HEK293 (cell line): ENCODE data around the gene ACHE.

Experiments used
- CTCF ChIA-PET: fragments of 350-600 bp; formaldehyde crosslinking; extraction: SDS; loops from one replicate; lab custom pipeline; 2021; ENCODE audit warnings: antibody characterized with exemption; lab: Yijun Ruan, JAX
- POLR2A ChIA-PET: fragments of 300-600 bp; formaldehyde crosslinking; extraction: SDS; loops from one replicate; lab custom pipeline; 2020; ENCODE audit warnings: antibody characterized with exemption, inconsistent platforms; lab: Yijun Ruan, JAX
- H3K27ac ChIP-seq: fragments of 200-500 bp; sonication (Bioruptor generic); 2 replicates; pipeline ENCODE4 v1.5.1; 2014; ENCODE audit warnings: low read depth, low read length, control low read depth, inconsistent platforms; ENCODE audit errors: extremely low read depth
- H3K36me3 ChIP-seq, 2 experiments: fragments of 200-500 bp in 1 of 2; sonication (Bioruptor generic) in 1 of 2; 1 replicate in 1 of 2; 2 replicates in 1 of 2; pipeline ENCODE4 v1.5.1; 2014 to 2017; ENCODE audit warnings: inconsistent platforms in 2 of 2, low read length in 2 of 2; ENCODE audit not compliant: control insufficient read depth in 2 of 2, insufficient read depth in 1 of 2
- H3K4me1 ChIP-seq: fragments of 200-500 bp; sonication (Bioruptor generic); 2 replicates; pipeline ENCODE4 v1.5.1; 2014; ENCODE audit warnings: mild to moderate bottlenecking, low read length, inconsistent platforms; ENCODE audit not compliant: control insufficient read depth, insufficient read depth
- H3K4me3 ChIP-seq: 2 replicates; pipeline ENCODE4 v1.5.1; 2011; ENCODE audit warnings: low read depth, mild to moderate bottlenecking, control low read depth, low read length, moderate library complexity
- H3K9me3 ChIP-seq: fragments of 200-500 bp; sonication (Bioruptor generic); 2 replicates; pipeline ENCODE4 v1.5.1; 2014; ENCODE audit warnings: low read depth, low read length, inconsistent platforms; ENCODE audit not compliant: control insufficient read depth, insufficient read depth
- AEBP2 ChIP-seq: fragments of 450-650 bp; formaldehyde crosslinking; IDR thresholded peaks from 2 replicates; pipeline ENCODE4 v1.5.1; 2016; ENCODE audit warnings: missing biosample characterization, missing genetic modification characterization, borderline replicate concordance
- BCL11A ChIP-seq: fragments of 450-650 bp; formaldehyde crosslinking; IDR thresholded peaks from 2 replicates; pipeline ENCODE4 v1.5.1; 2016; ENCODE audit warnings: low read depth, missing biosample characterization, missing genetic modification characterization
- HOXD13 ChIP-seq: sonication (generic); formaldehyde crosslinking; IDR thresholded peaks from 2 replicates; pipeline ENCODE4 v1.8.0; 2022; ENCODE audit warnings: missing genetic modification reagents, borderline replicate concordance
- PRDM10 ChIP-seq: fragments of 450-650 bp; formaldehyde crosslinking; IDR thresholded peaks from 2 replicates; pipeline ENCODE4 v1.5.1; 2016; ENCODE audit warnings: missing biosample characterization, missing genetic modification characterization
- REPIN1 ChIP-seq: fragments of 450-650 bp; formaldehyde crosslinking; IDR thresholded peaks from 2 replicates; pipeline ENCODE4 v1.5.1; 2017; ENCODE audit warnings: missing biosample characterization, missing genetic modification characterization, low read depth
- SCRT1 ChIP-seq: fragments of 450-650 bp; formaldehyde crosslinking; IDR thresholded peaks from 2 replicates; pipeline ENCODE4 v1.5.1; 2016; ENCODE audit warnings: missing biosample characterization, missing genetic modification characterization, borderline replicate concordance
- SCRT2 ChIP-seq: fragments of 450-650 bp; formaldehyde crosslinking; IDR thresholded peaks from 2 replicates; pipeline ENCODE4 v1.5.1; 2016; ENCODE audit warnings: missing biosample characterization, missing genetic modification characterization
- SP7 ChIP-seq: fragments of 450-650 bp; formaldehyde crosslinking; IDR thresholded peaks from 2 replicates; pipeline ENCODE4 v1.5.1; 2016; ENCODE audit warnings: missing biosample characterization, missing genetic modification characterization
- ZBTB8A ChIP-seq: fragments of 450-650 bp; formaldehyde crosslinking; IDR thresholded peaks from 2 replicates; pipeline ENCODE4 v1.5.1; 2016; ENCODE audit warnings: missing biosample characterization, missing genetic modification characterization
- ZEB2 ChIP-seq: fragments of 450-650 bp; formaldehyde crosslinking; IDR thresholded peaks from 2 replicates; pipeline ENCODE4 v1.5.1; 2016; ENCODE audit warnings: missing biosample characterization, missing genetic modification characterization
- ZFP3 ChIP-seq: fragments of 450-650 bp; formaldehyde crosslinking; IDR thresholded peaks from 2 replicates; pipeline ENCODE4 v1.5.1; 2016; ENCODE audit warnings: low read depth, missing biosample characterization, missing genetic modification characterization
- ZIC2 ChIP-seq: fragments of 450-650 bp; formaldehyde crosslinking; IDR thresholded peaks from 2 replicates; pipeline ENCODE4 v1.5.1; 2016; ENCODE audit warnings: missing biosample characterization, missing genetic modification characterization
- ZNF114 ChIP-seq: fragments of 450-650 bp; formaldehyde crosslinking; IDR thresholded peaks from 2 replicates; pipeline ENCODE4 v1.5.0; 2017; ENCODE audit warnings: missing biosample characterization, missing genetic modification characterization
- ZNF121 ChIP-seq: fragments of 450-650 bp; formaldehyde crosslinking; IDR thresholded peaks from 2 replicates; pipeline ENCODE4 v1.5.1; 2016; ENCODE audit warnings: missing biosample characterization, missing genetic modification characterization
- ZNF155 ChIP-seq: fragments of 450-650 bp; formaldehyde crosslinking; IDR thresholded peaks from 2 replicates; pipeline ENCODE4 v1.5.1; 2016; ENCODE audit warnings: missing biosample characterization, missing genetic modification characterization
- ZNF202 ChIP-seq: fragments of 450-650 bp; formaldehyde crosslinking; IDR thresholded peaks from 2 replicates; pipeline ENCODE4 v1.5.1; 2016; ENCODE audit warnings: missing biosample characterization, missing genetic modification characterization, borderline replicate concordance
- ZNF223 ChIP-seq: fragments of 450-650 bp; formaldehyde crosslinking; IDR thresholded peaks from 2 replicates; pipeline ENCODE4 v1.5.1; 2016; ENCODE audit warnings: missing biosample characterization, missing genetic modification characterization
- ZNF416 ChIP-seq: fragments of 450-650 bp; formaldehyde crosslinking; IDR thresholded peaks from 2 replicates; pipeline ENCODE4 v1.5.1; 2016; ENCODE audit warnings: missing biosample characterization, missing genetic modification characterization
- ZNF423 ChIP-seq: fragments of 450-650 bp; formaldehyde crosslinking; IDR thresholded peaks from 2 replicates; pipeline ENCODE4 v1.5.1; 2016; ENCODE audit warnings: missing biosample characterization, missing genetic modification characterization
- ZNF501 ChIP-seq: fragments of 450-650 bp; formaldehyde crosslinking; IDR thresholded peaks from 2 replicates; pipeline ENCODE4 v1.5.1; 2016; ENCODE audit warnings: missing biosample characterization, missing genetic modification characterization
- ZNF670 ChIP-seq: fragments of 450-650 bp; formaldehyde crosslinking; IDR thresholded peaks from 2 replicates; pipeline ENCODE4 v1.5.1; 2016; ENCODE audit warnings: missing biosample characterization, missing genetic modification characterization, low read depth
- ZNF830 ChIP-seq: fragments of 450-650 bp; IDR thresholded peaks from 2 replicates; pipeline ENCODE4 v1.5.0; 2018; ENCODE audit warnings: missing biosample characterization, missing genetic modification characterization, low read depth, mild to moderate bottlenecking, moderate library complexity
- TF ChIP-seq, protein P1 (sequence below): fragments of 450-650 bp; formaldehyde crosslinking; IDR thresholded peaks from 2 replicates; pipeline ENCODE4 v1.5.1; 2017; ENCODE audit warnings: missing biosample characterization, missing genetic modification characterization

Gene ACHE

DNA sequence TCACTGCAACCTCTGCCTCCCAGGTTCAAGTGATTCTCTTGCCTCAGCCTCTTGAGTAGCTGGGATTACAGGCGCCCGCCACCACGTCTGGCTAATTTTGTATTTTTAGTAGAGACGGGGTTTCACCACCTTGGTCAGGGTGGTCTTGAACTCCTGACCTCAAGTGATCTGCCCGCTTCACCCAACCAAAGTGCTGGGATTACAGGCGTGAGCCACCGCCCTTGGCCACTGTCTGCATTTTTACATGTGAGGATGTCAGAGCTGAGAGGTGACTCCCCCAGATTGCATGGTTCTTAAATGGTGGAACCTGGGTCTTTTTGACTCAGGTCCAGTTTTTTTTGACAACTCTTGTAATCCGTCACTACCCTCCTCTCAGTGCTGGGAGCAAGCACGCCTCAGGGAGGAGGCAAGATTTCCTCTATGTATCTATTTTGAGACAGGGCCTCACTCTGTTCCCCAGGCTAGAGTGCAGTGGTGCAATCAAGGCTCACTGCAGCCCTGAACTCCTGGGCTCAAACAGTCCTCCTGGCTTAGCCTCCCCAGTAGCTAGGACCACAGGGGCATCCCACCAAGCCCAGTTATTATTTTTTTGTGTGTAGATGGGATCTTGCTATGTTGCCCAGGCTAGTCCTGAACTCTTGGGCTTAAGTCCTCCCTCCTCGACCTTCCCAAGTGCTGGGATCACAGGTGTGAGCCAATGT lies 21.9 kb downstream of the ACHE start:
- Histone ChIP-seq H3K4me1 (no peaks in the 10 kb centered on the region), H3K27ac (peak overlapping the region; percentile 78), H3K9me3 (no peaks in the 10 kb centered on the region), H3K4me3 (no peak overlapping the region), H3K36me3 (peaks cover 40 to 65% of the 10 kb centered on the region in 2 experiments)
- ChIA-PET POLR2A (interaction anchor here (8.1 kb wide), 1 partner anchor 14 kb away, joined by 198 read pairs; the partner anchor contains the start of gene UFSP1), CTCF (no interaction called here)
- TF ChIP-seq ZNF121 (tag by site-specific recombination), result peak; percentile 100
- TF ChIP-seq ZEB2 (tag by site-specific recombination), result no peak

- Histone ChIP-seq H3K9me3 (no peaks in the 10 kb centered on the region), H3K36me3 (peaks cover 18 to 26% of the 10 kb centered on the region in 2 experiments; a peak in 2 of 3 replicates), H3K4me1 (no peaks in the 10 kb centered on the region; the same call in 1 of the 2 replicates), H3K4me3 (peak overlapping the region; percentile 64), H3K27ac (peak overlapping the region; percentile 86; the same call in 1 of the 2 replicates)
- ChIA-PET CTCF (interaction anchor here (1.0 kb wide), 1 partner anchor 15 kb away, joined by 4 read pairs; the partner anchor contains the start of gene SLC12A9), POLR2A (interaction anchor here (1.2 to 1.4 kb wide), 3 partner anchors 16 to 439 kb away, joined by 4 to 7 read pairs (median 6); partner anchors contain the start of genes SLC12A9, UFSP1 and ZCWPW1)
- TF ChIP-seq AEBP2 (tag by site-specific recombination) (no peak), ZNF202 (tag by site-specific recombination) (no peak), ZFP3 (tag by site-specific recombination) (no peak), ZNF223 (tag by site-specific recombination) (no peak), ZIC2 (tag by site-specific recombination) (0 out of 2 replicates have a peak, but pooled peaks have one; percentile 23), SCRT1 (tag by site-specific recombination) (peak; percentile 65; the same call in 1 of the 2 replicates), ZNF114 (no peak), HOXD13 (CRISPR knock-in tag) (no peak), SCRT2 (tag by site-specific recombination) (peak; percentile 51; the same call in 1 of the 2 replicates), BCL11A (tag by site-specific recombination) (no peak), ZNF670 (tag by site-specific recombination) (no peak), ZNF155 (tag by site-specific recombination) (no peak), ZNF501 (tag by site-specific recombination) (no peak), ZBTB8A (tag by site-specific recombination) (no peak), REPIN1 (no peak), SP7 (no peak; the same call in 1 of the 2 replicates), ZNF416 (tag by site-specific recombination) (no peak), PRDM10 (no peak), ZNF830 (tag by site-specific recombination) (no peak), ZNF423 (tag by site-specific recombination) (no peak)
- TF ChIP-seq, protein P1, sequence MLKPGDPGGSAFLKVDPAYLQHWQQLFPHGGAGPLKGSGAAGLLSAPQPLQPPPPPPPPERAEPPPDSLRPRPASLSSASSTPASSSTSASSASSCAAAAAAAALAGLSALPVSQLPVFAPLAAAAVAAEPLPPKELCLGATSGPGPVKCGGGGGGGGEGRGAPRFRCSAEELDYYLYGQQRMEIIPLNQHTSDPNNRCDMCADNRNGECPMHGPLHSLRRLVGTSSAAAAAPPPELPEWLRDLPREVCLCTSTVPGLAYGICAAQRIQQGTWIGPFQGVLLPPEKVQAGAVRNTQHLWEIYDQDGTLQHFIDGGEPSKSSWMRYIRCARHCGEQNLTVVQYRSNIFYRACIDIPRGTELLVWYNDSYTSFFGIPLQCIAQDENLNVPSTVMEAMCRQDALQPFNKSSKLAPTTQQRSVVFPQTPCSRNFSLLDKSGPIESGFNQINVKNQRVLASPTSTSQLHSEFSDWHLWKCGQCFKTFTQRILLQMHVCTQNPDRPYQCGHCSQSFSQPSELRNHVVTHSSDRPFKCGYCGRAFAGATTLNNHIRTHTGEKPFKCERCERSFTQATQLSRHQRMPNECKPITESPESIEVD (tag by site-specific recombination), result no peak
Observed at GRCh38 chr7:100867776-100868485, 27.8 kb downstream of the ACHE start.
